Measurements from ENCODE around the gene MROH2A. TPM values are rescaled to one million over a fixed set of nuclear protein-coding genes. Genes with fewer than 3 reads are reported as not detected.
"Not testable (repeated sequence)": the region's sequence is repeated elsewhere in the genome, so short reads cannot be mapped to it uniquely, and the experiment has no call there.

The MROH2A gene, protein sequence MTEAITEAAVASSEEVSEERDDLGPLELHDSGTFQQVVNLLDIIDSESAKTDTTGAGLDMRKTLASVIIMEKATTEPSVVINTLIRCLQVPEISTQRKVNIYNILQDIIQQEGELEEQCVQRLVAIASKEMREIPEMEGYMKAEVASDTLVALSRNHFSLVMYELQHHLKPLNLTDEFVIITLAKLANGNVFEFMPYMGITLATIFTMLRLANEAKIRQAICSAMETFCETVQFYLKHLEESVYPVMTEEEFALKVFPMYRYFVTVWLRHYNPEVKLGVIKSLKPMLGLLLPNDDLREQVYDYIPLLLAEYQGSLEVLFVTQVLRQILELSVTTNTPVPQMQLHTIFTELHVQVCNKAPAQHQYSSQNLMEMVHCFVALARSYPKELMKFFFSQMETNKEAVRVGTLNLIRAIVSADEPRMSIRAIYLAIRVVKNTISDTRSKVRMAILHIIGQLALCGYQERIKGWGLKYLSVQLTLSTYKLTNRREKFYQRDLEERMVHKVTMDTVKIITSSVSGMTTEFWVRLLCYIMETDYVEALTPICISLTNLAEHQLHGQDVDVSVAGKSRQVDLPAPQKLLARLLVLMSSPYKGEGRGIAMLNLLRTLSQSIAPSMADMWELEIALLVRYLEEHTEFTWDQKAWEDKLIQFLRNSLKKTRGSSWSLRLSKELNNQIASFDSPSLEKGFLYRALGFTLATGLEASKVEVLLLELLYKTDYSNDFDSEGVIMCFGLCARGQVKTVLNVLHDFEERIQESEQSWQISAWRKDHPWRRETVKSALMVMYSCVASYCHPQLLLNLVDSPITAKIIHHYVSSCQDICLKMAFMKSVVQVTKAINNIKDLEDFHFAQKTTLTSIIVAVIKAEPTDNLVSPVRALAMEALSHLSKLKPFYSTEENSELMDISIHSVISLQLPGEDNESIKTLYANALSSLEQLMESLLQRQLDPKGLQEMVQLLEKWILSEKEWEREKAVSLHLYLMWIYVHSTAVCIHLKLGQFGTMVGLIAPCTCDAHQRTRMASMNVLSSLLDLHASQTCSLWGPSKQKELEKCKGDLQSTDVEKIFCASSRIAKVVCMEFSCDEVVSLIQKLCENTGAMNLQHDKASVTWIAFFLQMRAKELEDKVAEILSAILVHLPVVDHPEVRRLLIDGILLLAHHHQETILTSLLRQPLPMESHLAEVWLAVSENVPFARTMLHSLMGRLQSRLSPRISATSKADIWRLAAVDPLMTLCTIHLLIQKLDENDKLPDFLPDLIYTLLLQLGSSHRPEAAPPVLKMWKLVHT (N-terminal part only)
- total RNA-seq (under 1 TPM in 1 of 9 donors, not detected in 8; 0.75 TPM), polyA plus RNA-seq (not detected)
- long read RNA-seq, donor 1: 0 reads
- long read RNA-seq, donor 2: 0 reads
- long read RNA-seq, donor 3: 0 reads

DNA sequence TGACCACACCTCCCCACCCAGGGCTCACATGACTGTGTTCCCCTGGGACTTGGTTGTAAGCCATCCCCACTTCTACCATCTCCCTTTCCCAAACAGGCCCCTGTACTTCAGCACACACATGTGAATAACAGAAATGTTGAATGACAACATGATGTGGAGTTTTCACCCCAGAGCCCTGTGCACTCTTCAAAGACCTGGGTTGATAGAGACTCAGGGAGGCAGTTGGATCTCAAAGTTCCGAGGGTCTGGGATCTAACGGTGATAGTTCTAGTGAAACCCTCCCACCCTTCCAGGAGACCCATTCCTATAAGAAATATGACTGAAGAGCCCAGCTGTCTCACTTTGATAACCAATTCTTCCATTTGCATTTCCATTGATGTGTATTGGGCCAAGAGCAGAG, at the start of gene MROH2A:
TSS of gene MROH2A (plus strand) at position 301 of the 400 bp plus-strand sequence. CDS start 1,029 bp downstream, outside the sequence.
- no peak for ATAC-seq
- intact Hi-C loops (cut with DNase I): no loop called here
- Histone ChIP-seq H3K27me3 (peaks cover 0 to 6% (median 0%) of the 10 kb centered on the region in 9 donors), H3K36me3 (no peaks in the 10 kb centered on the region), H3K27ac (no peak within 1 kb of the TSS), H3K4me3 (no peak within 1 kb of the TSS), H3K9me3 (peaks cover 0 to 10% (median 0%) of the 10 kb centered on the region in 12 donors), H3K4me1 (no peaks in the 10 kb centered on the region)
- TF ChIP-seq, protein P1, sequence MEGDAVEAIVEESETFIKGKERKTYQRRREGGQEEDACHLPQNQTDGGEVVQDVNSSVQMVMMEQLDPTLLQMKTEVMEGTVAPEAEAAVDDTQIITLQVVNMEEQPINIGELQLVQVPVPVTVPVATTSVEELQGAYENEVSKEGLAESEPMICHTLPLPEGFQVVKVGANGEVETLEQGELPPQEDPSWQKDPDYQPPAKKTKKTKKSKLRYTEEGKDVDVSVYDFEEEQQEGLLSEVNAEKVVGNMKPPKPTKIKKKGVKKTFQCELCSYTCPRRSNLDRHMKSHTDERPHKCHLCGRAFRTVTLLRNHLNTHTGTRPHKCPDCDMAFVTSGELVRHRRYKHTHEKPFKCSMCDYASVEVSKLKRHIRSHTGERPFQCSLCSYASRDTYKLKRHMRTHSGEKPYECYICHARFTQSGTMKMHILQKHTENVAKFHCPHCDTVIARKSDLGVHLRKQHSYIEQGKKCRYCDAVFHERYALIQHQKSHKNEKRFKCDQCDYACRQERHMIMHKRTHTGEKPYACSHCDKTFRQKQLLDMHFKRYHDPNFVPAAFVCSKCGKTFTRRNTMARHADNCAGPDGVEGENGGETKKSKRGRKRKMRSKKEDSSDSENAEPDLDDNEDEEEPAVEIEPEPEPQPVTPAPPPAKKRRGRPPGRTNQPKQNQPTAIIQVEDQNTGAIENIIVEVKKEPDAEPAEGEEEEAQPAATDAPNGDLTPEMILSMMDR (IDR thresholded peaks at IDR 0.05): no peak
- no peak for TF ChIP-seq POLR2A (IDR thresholded peaks at IDR 0.05)
- WGBS, 4 donors: 71 to 96% (median 81%) methylated on average over 2 of the region's 2 CpGs
- no peak for DNase-seq

DNA sequence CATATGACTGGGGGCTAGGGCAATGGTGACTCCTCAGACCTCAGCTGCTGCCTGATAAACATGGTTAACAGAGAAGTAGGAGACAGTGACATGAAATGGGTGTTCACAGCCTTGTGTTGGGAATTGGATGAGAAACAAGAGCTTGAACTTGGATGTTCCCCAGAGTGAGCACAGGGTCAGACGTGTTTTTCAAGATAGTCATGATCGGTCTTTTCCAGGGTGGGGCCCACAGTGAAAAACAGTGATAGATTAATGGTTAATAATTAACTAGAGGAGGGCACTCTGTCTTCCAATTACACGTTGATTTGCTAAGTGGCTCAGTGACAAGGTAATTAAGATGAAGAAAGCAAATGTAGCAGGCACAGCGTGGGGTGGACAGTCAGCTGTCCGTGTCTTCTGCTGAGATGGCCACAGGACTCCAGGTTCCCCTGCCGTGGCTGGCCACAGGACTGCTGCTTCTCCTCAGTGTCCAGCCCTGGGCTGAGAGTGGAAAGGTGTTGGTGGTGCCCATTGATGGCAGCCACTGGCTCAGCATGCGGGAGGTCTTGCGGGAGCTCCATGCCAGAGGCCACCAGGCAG, 49.3 kb upstream of the MROH2A start, which contains the start of gene UGT1A3:
TSS of gene UGT1A3 (plus strand) at position 320 of the 579 bp plus-strand sequence. CDS start at position 405, 85 bp downstream.
- Histone ChIP-seq H3K36me3 (no peaks in the 10 kb centered on the region), H3K27ac (no peak within 1 kb of the TSS), H3K4me3 (no peak within 1 kb of the TSS), H3K9me3 (no peaks in the 10 kb centered on the region), H3K27me3 (peaks cover 0 to 3% (median 0%) of the 10 kb centered on the region in 9 donors), H3K4me1 (no peaks in the 10 kb centered on the region)
- ATAC-seq (no peak), DNase-seq (no peak)
- intact Hi-C loops (cut with DNase I): no loop called here
- TF ChIP-seq, protein P1 (IDR thresholded peaks at IDR 0.05): no peak
- TF ChIP-seq POLR2A (IDR thresholded peaks at IDR 0.05): no peak
- WGBS, 4 donors: 78 to 87% (median 81%) methylated on average over 7 to 8 of the region's 8 CpGs

DNA sequence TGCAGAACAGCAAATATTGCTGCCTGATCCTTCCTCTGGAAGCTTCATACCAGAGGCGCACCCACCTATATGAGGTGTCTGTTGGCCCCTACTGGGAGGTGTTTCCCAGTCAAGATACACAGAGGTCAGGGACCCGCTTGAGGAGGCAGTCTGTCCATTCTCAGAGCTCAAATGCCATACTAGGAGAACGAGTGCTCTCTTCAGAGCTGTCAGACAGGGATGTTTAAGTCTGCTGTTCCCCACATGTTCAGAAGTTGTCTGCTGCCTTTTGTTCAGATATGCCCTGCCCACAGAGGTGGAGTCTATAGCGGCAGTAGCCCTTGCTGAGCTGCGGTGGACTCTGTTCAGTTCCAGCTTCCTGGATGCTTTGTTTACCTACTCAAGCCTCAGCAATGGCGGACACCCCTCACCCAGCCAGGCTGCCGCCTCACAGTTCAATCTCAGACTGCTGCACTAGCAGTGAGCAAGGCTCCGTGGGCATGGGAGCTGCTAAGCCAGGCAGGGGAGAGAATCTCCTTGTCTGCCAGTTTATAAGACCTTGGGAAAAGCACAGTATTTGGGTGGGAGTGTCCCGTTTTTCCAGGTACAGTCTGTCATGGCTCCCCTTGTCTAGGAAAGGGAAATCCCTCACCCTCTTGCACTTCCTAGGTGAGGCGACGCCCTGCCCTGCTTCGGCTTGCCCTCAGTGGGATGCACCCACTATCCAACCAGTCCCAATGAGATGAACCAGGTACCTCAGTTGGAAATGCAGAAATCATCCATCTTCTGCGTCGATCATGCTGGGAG, 41.1 kb upstream of the MROH2A start:
- H3K27me3 ChIP-seq: peaks cover 0 to 14% (median 0%) of the 10 kb centered on the region in 9 donors
- H3K4me3 ChIP-seq; H3K36me3 ChIP-seq; H3K9me3 ChIP-seq; H3K27ac ChIP-seq; DNase-seq; intact Hi-C loops (cut with DNase I); ATAC-seq; H3K4me1 ChIP-seq: not testable (repeated sequence)
- 81 to 87% (median 83%) methylated on average over 10 to 14 of the region's 14 CpGs for WGBS, 4 donors

All from heart left ventricle (tissue), 16 donors.